NB4 (cell line): ENCODE data around the gene SEC16B.

ENCODE experiments used
- POLR2A ChIP-seq: IDR thresholded peaks from 2 replicates; pipeline ENCODE4 v1.6.1; 2011; ENCODE audit warnings: mild to moderate bottlenecking; ENCODE audit not compliant: insufficient read length; ENCODE audit errors: extremely low read depth
- TF ChIP-seq, protein P1 (sequence below): IDR thresholded peaks from one replicate; pipeline ENCODE4 v1.5.1; 2012; ENCODE audit warnings: low read depth, low read length

DNA sequence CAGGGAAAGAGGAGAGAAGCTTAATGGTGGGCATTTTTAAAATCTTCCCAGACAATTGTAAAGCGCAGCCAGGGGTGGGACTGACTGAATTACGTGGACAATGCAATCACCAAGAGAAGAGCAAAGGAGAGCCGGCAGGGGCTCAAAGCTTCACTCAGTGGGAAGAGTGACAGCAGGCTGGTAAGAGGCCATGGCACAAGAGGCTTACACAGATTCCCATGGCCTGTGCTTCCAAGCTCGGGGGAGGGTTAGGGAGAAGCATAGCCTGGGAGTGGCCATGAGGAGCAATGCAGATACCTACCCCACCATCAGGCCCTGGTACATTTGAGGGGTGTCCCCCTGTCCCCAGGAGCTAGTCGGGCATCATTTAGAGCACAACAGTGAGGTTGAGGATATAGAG, 27.1 kb upstream of the SEC16B start:
- TF ChIP-seq, protein P1, sequence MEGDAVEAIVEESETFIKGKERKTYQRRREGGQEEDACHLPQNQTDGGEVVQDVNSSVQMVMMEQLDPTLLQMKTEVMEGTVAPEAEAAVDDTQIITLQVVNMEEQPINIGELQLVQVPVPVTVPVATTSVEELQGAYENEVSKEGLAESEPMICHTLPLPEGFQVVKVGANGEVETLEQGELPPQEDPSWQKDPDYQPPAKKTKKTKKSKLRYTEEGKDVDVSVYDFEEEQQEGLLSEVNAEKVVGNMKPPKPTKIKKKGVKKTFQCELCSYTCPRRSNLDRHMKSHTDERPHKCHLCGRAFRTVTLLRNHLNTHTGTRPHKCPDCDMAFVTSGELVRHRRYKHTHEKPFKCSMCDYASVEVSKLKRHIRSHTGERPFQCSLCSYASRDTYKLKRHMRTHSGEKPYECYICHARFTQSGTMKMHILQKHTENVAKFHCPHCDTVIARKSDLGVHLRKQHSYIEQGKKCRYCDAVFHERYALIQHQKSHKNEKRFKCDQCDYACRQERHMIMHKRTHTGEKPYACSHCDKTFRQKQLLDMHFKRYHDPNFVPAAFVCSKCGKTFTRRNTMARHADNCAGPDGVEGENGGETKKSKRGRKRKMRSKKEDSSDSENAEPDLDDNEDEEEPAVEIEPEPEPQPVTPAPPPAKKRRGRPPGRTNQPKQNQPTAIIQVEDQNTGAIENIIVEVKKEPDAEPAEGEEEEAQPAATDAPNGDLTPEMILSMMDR = no peak
- no peak for TF ChIP-seq POLR2A
